Activated CD4-positive, alpha-beta T cell treated with anti-CD3 and anti-CD28 coated beads, Interleukin-2, Interleukin-4, amounts not matched to agents 100 ng/mL and 50 ng/mL, durations not matched to agents 16 hours and 8 hours (primary cell): ENCODE results near the gene EXTL2.
A peak's percentile ranks its signal among the peaks of the same experiment; 100 is the strongest.
"Not testable (repeated sequence)": the region's sequence is repeated elsewhere in the genome, so short reads cannot be mapped to it uniquely, and the experiment has no call there.

Experiments used
- DNase-seq: peaks from one replicate; pipeline ENCODE4 v3.0.0-alpha.2; 2020; ENCODE audit warnings: low spot score

Gene EXTL2, protein sequence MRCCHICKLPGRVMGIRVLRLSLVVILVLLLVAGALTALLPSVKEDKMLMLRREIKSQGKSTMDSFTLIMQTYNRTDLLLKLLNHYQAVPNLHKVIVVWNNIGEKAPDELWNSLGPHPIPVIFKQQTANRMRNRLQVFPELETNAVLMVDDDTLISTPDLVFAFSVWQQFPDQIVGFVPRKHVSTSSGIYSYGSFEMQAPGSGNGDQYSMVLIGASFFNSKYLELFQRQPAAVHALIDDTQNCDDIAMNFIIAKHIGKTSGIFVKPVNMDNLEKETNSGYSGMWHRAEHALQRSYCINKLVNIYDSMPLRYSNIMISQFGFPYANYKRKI

GRCh38 chr1:100894603-100895539 is at the start of gene EXTL2:
TSS of gene EXTL2 (minus strand) at chr1:100894842. CDS start at chr1:100888757, 6,085 bp downstream.
- peak; percentile 61 for DNase-seq

GRCh38 chr1:100943533-100943932 is 48.9 kb upstream of the EXTL2 start:
- DNase-seq: no peak

DNA sequence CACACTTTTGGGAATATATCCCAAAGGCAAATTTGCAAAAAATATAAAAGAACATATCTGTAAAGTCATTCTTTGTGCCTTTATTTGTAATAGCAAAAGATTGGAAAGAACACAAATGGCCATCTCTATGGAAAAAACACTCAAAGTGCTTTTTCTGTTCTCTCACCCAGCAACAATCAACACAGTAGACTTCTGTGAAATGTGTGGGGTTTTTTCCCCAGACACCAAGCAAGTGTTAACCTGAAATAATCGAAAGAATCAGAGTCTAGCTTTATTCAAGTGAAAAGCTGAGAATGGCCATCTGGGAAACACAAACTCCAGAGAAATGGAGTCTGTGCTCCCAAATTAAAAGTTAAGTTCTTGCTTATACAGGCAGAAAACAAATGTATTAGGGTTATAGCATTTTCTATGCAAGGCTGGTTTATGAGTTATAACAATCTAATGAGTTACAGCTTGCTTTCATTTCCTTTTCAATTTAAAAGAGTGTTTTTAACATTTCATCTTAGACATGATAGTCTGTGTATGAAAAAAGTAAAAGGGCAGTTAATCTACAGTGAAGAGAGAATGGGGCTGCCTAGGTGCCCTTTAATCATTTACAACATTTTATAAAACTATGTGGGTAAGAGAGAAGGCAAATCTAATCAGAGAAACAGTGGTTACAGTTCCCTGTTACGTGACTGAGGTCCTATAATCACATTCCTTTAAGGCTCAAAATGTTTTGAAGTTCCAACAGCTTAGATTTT is 47.8 kb upstream of the EXTL2 start:
- DNase-seq: no peak

- no peak for DNase-seq
Observed at GRCh38 chr1:100941580-100942216, 47.1 kb upstream of the EXTL2 start.

- peak; percentile 80 for DNase-seq
Observed at GRCh38 chr1:100941098-100941527, 46.5 kb upstream of the EXTL2 start.

DNA sequence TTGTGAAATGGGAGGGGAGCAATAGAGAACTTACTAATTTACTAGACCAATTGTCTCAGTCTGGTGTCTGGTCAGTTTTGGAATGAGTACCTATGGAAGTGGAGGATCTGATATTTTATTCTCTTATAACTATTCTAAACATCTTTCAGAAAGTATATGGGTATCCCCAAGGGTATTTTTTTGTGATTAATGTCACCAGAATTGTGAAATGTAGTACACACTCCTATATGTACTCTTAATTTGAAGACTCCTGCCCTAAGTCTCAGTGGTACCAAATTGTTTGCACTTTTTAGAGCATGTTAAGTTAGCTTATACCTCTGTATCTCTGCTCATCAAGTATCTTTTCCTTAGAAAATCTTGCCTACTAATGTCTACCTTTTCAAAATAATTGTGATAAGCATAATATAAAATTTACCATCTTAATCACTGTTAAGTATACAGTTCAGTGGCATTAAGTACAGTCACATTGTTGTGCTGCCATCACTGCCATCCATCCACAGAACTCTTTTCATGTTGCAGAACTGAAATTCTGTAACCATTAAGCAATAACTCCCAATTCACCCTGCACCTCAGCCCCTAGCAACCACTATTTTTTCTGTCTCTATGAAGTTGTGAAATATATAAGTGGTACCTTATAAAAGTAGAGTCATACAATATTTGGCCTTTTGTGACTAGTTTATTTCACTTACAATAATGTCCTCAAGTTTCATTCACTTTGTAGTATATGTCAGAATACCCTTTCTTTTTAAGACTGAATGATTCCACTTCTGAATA is 41.7 kb upstream of the EXTL2 start:
- no peak for DNase-seq

DNA sequence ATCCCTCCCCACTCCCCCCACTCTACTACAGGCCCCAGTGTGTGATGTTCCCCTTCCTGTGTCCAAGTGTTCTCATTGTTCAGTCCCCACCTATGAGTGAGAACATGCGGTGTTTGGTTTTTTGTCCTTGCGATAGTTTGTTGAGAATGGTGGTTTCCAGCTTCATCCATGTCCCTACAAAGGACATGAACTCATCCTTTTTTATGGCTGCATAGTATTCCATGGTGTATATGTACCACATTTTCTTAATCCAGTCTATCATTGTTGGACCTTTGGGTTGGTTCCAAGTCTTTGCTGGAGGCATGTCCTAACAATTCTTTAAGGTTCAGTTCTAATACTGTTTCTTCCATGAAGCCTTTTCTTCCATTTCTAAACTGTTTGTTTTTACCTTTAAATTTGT is 38.9 kb upstream of the EXTL2 start:
- not testable (repeated sequence) for DNase-seq

- no peak for DNase-seq
Observed at GRCh38 chr1:100931716-100932115, 37.1 kb upstream of the EXTL2 start.

GRCh38 chr1:100930494-100930893 is 35.9 kb upstream of the EXTL2 start:
- no peak for DNase-seq

- no peak for DNase-seq
Observed at GRCh38 chr1:100928128-100928527, 33.5 kb upstream of the EXTL2 start.

DNA sequence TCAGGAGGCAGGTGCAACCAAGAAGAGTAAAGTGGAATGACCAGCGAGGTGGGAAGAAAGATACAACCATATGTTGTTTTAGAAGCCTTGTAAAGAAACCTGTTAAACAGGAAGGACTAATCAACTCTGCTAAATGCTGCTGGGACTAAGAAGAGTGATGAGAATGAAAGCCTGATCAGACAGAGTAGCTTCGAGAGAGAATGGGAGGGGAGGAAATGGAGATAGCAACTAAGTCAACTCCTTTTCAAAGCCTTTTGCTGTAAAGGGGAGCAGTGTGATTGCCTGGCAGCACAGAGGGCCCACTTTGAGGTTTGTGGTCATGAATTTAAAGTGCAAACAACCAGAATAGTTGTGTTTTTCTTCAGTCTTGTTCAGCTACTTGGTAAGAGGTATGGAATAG is 32.6 kb upstream of the EXTL2 start:
- peak; percentile 29 for DNase-seq

- DNase-seq: no peak
Observed at GRCh38 chr1:100926240-100926639, 31.6 kb upstream of the EXTL2 start.

DNA sequence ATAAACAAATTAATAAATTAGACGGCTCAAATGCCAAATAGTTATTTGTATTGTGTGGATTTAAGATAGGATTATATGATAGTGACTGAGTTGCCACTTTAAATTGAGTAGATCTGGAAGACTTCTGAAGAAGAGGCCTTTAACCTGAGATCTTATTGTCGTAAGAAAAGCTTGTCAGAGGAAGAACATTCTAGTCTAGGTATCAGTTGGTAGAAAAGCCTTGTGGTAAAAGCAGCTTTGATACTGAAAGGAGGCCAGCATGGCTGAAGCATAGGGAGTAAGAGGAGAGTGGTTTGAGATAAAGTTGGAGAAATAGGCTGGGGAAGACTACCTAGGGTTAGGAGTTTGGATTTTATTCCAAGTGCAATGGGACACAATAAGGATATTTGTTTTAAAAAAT is 30.3 kb upstream of the EXTL2 start:
- no peak for DNase-seq

DNA sequence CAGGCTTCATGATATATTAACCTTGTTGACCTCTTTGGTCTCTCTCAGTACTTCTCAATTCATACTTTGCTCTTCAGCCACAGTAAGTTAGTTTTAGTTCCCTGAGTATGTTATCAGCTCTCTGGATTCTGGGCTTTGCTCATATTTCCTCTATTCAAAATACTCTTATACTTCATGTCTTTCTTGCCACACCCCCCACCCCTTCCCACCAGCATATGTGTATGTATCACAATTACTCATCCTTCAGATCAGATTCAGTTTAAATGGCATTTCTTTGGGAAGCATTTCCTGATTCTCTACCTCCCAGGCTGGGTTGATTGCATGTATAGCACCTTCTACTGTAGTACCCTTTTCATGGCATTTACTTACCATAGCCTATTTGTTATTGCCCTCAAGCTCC is 29.6 kb upstream of the EXTL2 start:
- no peak for DNase-seq

GRCh38 chr1:100921110-100921706 is 26.6 kb upstream of the EXTL2 start:
- peak; percentile 57 for DNase-seq

DNA sequence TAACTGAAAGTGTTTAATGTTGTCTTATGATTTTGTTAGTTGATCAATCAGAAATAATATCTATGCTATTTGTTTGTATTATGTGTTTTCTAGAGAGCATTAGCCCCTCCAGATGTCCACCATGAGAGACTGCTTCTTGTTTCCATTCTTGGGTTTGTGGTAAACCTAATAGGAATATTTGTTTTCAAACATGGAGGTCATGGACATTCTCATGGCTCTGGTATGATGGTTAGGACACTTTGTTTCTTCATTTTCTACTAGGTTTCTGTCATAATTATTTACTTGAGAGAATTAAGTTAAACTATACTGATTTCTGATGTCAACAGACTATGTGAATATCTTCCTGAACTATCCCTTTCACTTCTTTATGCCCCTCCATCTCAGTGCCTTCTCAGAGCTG is 17.4 kb upstream of the EXTL2 start:
- DNase-seq: no peak

GRCh38 chr1:100909018-100909417 is 14.4 kb upstream of the EXTL2 start:
- no peak for DNase-seq

GRCh38 chr1:100907887-100908286 is 13.2 kb upstream of the EXTL2 start:
- no peak for DNase-seq

- no peak for DNase-seq
Observed at GRCh38 chr1:100905181-100905580, 10.5 kb upstream of the EXTL2 start.

- DNase-seq: no peak
Observed at GRCh38 chr1:100904528-100904927, 9.9 kb upstream of the EXTL2 start.

GRCh38 chr1:100903777-100904176 is 9.1 kb upstream of the EXTL2 start:
- DNase-seq: no peak
